ENCODE measurements around the gene POLR1F.

The POLR1F gene

GRCh38 chr7:19674266-19674960, 34.4 kb downstream of the POLR1F start:
- no peak for DNase-seq

DNA sequence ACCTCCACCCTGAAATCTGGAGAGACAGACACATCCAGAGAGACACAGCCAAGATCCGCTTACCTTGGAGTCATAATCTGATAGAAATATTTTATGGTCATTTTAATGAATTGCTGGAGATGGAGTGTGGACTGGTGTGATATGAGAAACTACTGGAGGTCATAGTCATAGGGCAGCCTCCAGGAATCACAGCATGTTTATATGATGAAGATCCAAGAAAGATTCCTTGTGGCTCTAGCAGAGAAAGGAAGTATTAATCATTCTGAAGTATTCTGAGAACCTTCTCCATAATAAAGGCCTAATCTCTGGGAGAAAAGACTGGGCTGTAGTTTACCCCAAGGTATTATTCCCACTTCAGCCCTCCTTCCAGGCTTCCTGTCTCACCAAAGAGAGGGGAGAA, 38.0 kb downstream of the POLR1F start:
- DNase-seq: no peak

GRCh38 chr7:19665399-19666008, 43.3 kb downstream of the POLR1F start:
- no peak for DNase-seq

GRCh38 chr7:19663816-19664462, 44.9 kb downstream of the POLR1F start:
- DNase-seq: no peak

DNA sequence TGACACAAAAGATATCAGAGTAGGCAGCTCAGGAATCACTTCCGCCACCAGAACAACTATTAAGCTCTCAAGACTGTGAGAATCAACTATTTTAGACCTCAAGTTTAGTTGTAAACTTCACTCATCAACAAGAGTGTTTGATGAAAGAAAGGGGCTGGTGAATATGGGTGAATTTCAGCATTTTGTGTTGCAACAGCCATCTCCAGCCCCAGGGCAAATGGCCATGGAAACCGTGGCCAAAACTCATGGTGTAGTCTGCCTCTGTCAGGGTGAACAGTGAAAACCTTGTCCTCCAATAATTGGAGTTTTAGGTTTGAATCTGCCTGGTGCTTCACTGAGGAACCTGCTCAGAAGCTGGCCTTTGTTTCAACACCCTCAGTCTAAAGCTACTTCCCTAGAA, 60.0 kb downstream of the POLR1F start:
- no peak for DNase-seq

Data from right hindlimb (tissue), 1 donor.